ENCODE results near the gene ACSM2B.
"Not testable (repeated sequence)": the region's sequence is repeated elsewhere in the genome, so short reads cannot be mapped to it uniquely, and the experiment has no call there.

- not testable (repeated sequence) for TF ChIP-seq POLR2A (IDR thresholded peaks at IDR 0.05; ENCODE audit: low read length); GATA1 (IDR thresholded peaks at IDR 0.05; ENCODE audit: low read depth, low read length)
Observed at GRCh38 chr16:20532284-20532792, 43.8 kb downstream of the ACSM2B start.
